PC-3 (cell line): Measurements from ENCODE around the gene KMT2C.
"Not testable (repeated sequence)": the region's sequence is repeated elsewhere in the genome, so short reads cannot be mapped to it uniquely, and the experiment has no call there.

Experiments used
- CTCF ChIP-seq: fragments of 300-600 bp; sonication (generic); conservative IDR thresholded peaks from 2 replicates; pipeline ENCODE4 v1.5.1; 2017; ENCODE audit warnings: antibody characterized with exemption, low read depth, mild to moderate bottlenecking, low read length
- EZH2 ChIP-seq: fragments of 300-600 bp; sonication (generic); IDR thresholded peaks from one replicate; pipeline ENCODE4 v1.6.1; 2017; ENCODE audit warnings: antibody characterized with exemption, mild to moderate bottlenecking, low read length; ENCODE audit not compliant: unreplicated experiment

DNA sequence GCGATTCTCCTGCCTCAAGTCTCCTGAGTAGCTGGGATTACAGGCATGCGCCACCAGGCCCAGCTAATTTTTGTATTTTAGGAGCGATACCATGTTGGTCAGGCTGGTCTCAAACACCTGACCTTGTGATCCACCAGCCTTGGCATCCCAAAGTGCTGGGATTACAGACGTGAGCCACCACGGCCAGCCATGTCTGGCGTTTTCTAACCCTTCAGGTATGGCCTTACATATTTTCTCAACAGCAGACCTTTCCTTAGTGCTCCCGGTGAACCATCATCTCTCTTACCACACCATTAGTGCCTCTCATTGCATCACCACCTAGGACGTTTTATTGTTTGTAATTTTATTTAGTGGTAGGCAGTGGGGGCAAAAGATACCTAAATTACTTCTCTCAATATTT, 194.5 kb downstream of the KMT2C start:
- TF ChIP-seq EZH2, CTCF: not testable (repeated sequence)
